IPS-18a (cell line): Measurements from ENCODE around the gene AMOTL2.

ENCODE experiments used
- H3K27ac ChIP-seq: one replicate; pipeline ENCODE4 v1.5.1; 2013; ENCODE audit warnings: low read length
- H3K27me3 ChIP-seq: one replicate; pipeline ENCODE4 v1.6.1; 2013; ENCODE audit warnings: mild to moderate bottlenecking, low read length; ENCODE audit not compliant: control insufficient read depth, insufficient read depth
- H3K36me3 ChIP-seq: one replicate; pipeline ENCODE4 v1.6.1; 2013; ENCODE audit warnings: low read depth, low read length; ENCODE audit not compliant: control insufficient read depth
- H3K4me1 ChIP-seq: one replicate; pipeline ENCODE4 v1.6.1; 2013; ENCODE audit warnings: low read depth, low read length; ENCODE audit not compliant: control insufficient read depth
- H3K4me3 ChIP-seq: one replicate; pipeline ENCODE4 v1.5.1; 2013; ENCODE audit warnings: low read length
- H3K9ac ChIP-seq: one replicate; pipeline ENCODE4 v1.6.1; 2013; ENCODE audit warnings: mild to moderate bottlenecking, low read length, moderate library complexity
- H3K9me3 ChIP-seq: one replicate; pipeline ENCODE4 v1.6.1; 2013; ENCODE audit warnings: low read depth, low read length; ENCODE audit not compliant: control insufficient read depth

The AMOTL2 gene

GRCh38 chr3:134363381-134363755 is 10.9 kb downstream of the AMOTL2 start:
- Histone ChIP-seq H3K36me3 (peaks cover 86% of the 10 kb centered on the region), H3K9ac (peak overlapping the region; percentile 53), H3K4me1 (peaks cover 29% of the 10 kb centered on the region), H3K9me3 (no peaks in the 10 kb centered on the region), H3K27ac (peak overlapping the region; percentile 55), H3K4me3 (no peak overlapping the region), H3K27me3 (no peaks in the 10 kb centered on the region)

- Histone ChIP-seq H3K4me3 (no peak overlapping the region), H3K27me3 (no peaks in the 10 kb centered on the region), H3K36me3 (peaks cover 86% of the 10 kb centered on the region), H3K9me3 (no peaks in the 10 kb centered on the region), H3K27ac (no peak overlapping the region), H3K4me1 (peaks cover 34% of the 10 kb centered on the region), H3K9ac (no peak overlapping the region)
Measured at GRCh38 chr3:134362670-134363380, 11.4 kb downstream of the AMOTL2 start.

GRCh38 chr3:134362221-134362620 is 12.0 kb downstream of the AMOTL2 start:
- peaks cover 86% of the 10 kb centered on the region for H3K36me3 ChIP-seq

GRCh38 chr3:134361162-134361835 is 12.9 kb downstream of the AMOTL2 start:
- no peaks in the 10 kb centered on the region for H3K27me3 ChIP-seq
- H3K9me3 ChIP-seq: no peaks in the 10 kb centered on the region
- H3K36me3 ChIP-seq: peaks cover 86% of the 10 kb centered on the region
- no peak overlapping the region for H3K4me3 ChIP-seq
- H3K9ac ChIP-seq: no peak overlapping the region
- no peak overlapping the region for H3K27ac ChIP-seq
- H3K4me1 ChIP-seq: peaks cover 38% of the 10 kb centered on the region

More at GRCh38 chr3:134362221-134362620, 12.0 kb downstream of the AMOTL2 start:
- H3K27me3 ChIP-seq: no peaks in the 10 kb centered on the region
- H3K4me3 ChIP-seq: no peak overlapping the region
- peaks cover 38% of the 10 kb centered on the region for H3K4me1 ChIP-seq
- H3K9me3 ChIP-seq: no peaks in the 10 kb centered on the region
- H3K9ac ChIP-seq: no peak overlapping the region
- H3K27ac ChIP-seq: no peak overlapping the region

- no peak overlapping the region for H3K27ac ChIP-seq
- H3K9ac ChIP-seq: no peak overlapping the region
- H3K9me3 ChIP-seq: no peaks in the 10 kb centered on the region
- H3K4me3 ChIP-seq: no peak overlapping the region
- no peaks in the 10 kb centered on the region for H3K27me3 ChIP-seq
- peaks cover 28% of the 10 kb centered on the region for H3K4me1 ChIP-seq
- H3K36me3 ChIP-seq: peaks cover 83% of the 10 kb centered on the region
Measured at GRCh38 chr3:134360046-134360445, 14.2 kb downstream of the AMOTL2 start.

GRCh38 chr3:134359121-134360010 is 14.9 kb downstream of the AMOTL2 start:
- no peak overlapping the region for H3K9ac ChIP-seq
- H3K27me3 ChIP-seq: no peaks in the 10 kb centered on the region
- H3K9me3 ChIP-seq: no peaks in the 10 kb centered on the region
- peaks cover 88% of the 10 kb centered on the region for H3K36me3 ChIP-seq
- no peak overlapping the region for H3K27ac ChIP-seq
- H3K4me1 ChIP-seq: peaks cover 22% of the 10 kb centered on the region
- no peak overlapping the region for H3K4me3 ChIP-seq

- Histone ChIP-seq H3K4me3 (no peak overlapping the region), H3K27ac (no peak overlapping the region)
Measured at GRCh38 chr3:134357914-134358811, 16.1 kb downstream of the AMOTL2 start.

GRCh38 chr3:134357261-134357913 is 16.9 kb downstream of the AMOTL2 start:
- H3K9me3 ChIP-seq: no peaks in the 10 kb centered on the region
- H3K9ac ChIP-seq: no peak overlapping the region
- H3K36me3 ChIP-seq: peaks cover 80% of the 10 kb centered on the region
- no peak overlapping the region for H3K27ac ChIP-seq
- H3K4me3 ChIP-seq: no peak overlapping the region
- peaks cover 12% of the 10 kb centered on the region for H3K4me1 ChIP-seq
- H3K27me3 ChIP-seq: no peaks in the 10 kb centered on the region

More at GRCh38 chr3:134357914-134358811, 16.1 kb downstream of the AMOTL2 start:
- peaks cover 14% of the 10 kb centered on the region for H3K4me1 ChIP-seq
- H3K9me3 ChIP-seq: no peaks in the 10 kb centered on the region
- peaks cover 87% of the 10 kb centered on the region for H3K36me3 ChIP-seq
- no peak overlapping the region for H3K9ac ChIP-seq
- no peaks in the 10 kb centered on the region for H3K27me3 ChIP-seq

GRCh38 chr3:134356411-134357040 is 17.7 kb downstream of the AMOTL2 start:
- Histone ChIP-seq H3K36me3 (peaks cover 71% of the 10 kb centered on the region), H3K27me3 (no peaks in the 10 kb centered on the region), H3K4me3 (no peak overlapping the region), H3K9me3 (no peaks in the 10 kb centered on the region), H3K9ac (no peak overlapping the region), H3K4me1 (peaks cover 12% of the 10 kb centered on the region), H3K27ac (no peak overlapping the region)

GRCh38 chr3:134355416-134355815 is 18.8 kb downstream of the AMOTL2 start:
- Histone ChIP-seq H3K4me1 (peaks cover 17% of the 10 kb centered on the region), H3K9ac (no peak overlapping the region), H3K9me3 (no peaks in the 10 kb centered on the region), H3K27me3 (no peaks in the 10 kb centered on the region), H3K36me3 (peaks cover 60% of the 10 kb centered on the region), H3K27ac (no peak overlapping the region), H3K4me3 (no peak overlapping the region)
